Measurements from ENCODE around the gene FAM50A. TPM values are rescaled to one million over a fixed set of nuclear protein-coding genes. Genes with fewer than 3 reads are reported as not detected.

FAM50A gene
- total RNA-seq, 4 donors from 2014 or later, result 16.2 to 31.5 (median 23.3) TPM

- H3K9me3 ChIP-seq, result no peaks in the 10 kb centered on the region
- peak within 1 kb of the TSS; percentile 83 for H3K27ac ChIP-seq
- peak within 1 kb of the TSS; percentile 69 for H3K4me3 ChIP-seq
- WGBS, result 62% methylated on average over 42 of the region's 87 CpGs
- peaks cover 15% of the 10 kb centered on the region for H3K36me3 ChIP-seq
- H3K4me1 ChIP-seq, result peaks cover 20% of the 10 kb centered on the region
- no peaks in the 10 kb centered on the region for H3K27me3 ChIP-seq
- TF ChIP-seq POLR2AphosphoS5 (IDR thresholded peaks at IDR 0.05) (peak in 1 of 3 donors; percentile 73), EP300 (IDR thresholded peaks at IDR 0.05) (no peak)
- DNase-seq (ENCODE audit: low spot score in 2 of 2), result peak; percentile 94 to 95
These were observed 15.5 kb upstream of the FAM50A start, which contains the start of gene ATP6AP1 for GRCh38 chrX:154428176-154429171. ATP6AP1 (plus strand) TSS chrX:154428677; CDS start chrX:154428693, 16 bp downstream.

- peaks cover 20% of the 10 kb centered on the region for H3K4me1 ChIP-seq
- 88% methylated on average over 2 of the region's 2 CpGs for WGBS
These were observed 14.2 kb upstream of the FAM50A start for GRCh38 chrX:154429711-154430110.

DNA sequence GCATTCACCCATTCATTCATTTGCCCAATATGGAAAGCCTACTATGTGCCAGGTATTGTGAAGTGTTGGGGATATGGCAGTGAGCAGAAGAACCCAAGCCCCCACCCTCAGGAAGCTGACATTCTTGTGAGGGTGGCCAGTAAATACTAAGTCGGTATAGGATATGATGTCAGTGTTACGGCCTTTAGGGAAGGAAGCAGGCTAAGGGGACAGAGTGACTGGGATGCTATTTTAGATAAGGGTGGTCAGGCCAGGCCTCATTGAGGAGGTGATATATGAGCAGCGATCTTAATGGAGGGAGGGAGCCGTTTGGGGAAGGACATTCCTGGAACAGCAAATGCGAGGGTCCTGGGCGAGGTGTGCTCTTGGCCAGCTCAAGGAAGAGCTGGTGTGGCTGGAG lies 13.5 kb upstream of the FAM50A start:
- H3K27me3 ChIP-seq, result no peaks in the 10 kb centered on the region
- H3K9me3 ChIP-seq, result no peaks in the 10 kb centered on the region
- H3K4me3 ChIP-seq, result no peak overlapping the region
- 77% methylated on average over 6 of the region's 6 CpGs for WGBS
- peaks cover 34% of the 10 kb centered on the region for H3K36me3 ChIP-seq
- DNase-seq (ENCODE audit: low spot score in 2 of 2), result no peak
- peaks cover 20% of the 10 kb centered on the region for H3K4me1 ChIP-seq
- H3K27ac ChIP-seq, result no peak overlapping the region
- TF ChIP-seq EP300 (IDR thresholded peaks at IDR 0.05) (no peak), POLR2AphosphoS5 (IDR thresholded peaks at IDR 0.05) (no peak), POLR2A (IDR thresholded peaks at IDR 0.05) (no peak)
- TF ChIP-seq, protein P1, sequence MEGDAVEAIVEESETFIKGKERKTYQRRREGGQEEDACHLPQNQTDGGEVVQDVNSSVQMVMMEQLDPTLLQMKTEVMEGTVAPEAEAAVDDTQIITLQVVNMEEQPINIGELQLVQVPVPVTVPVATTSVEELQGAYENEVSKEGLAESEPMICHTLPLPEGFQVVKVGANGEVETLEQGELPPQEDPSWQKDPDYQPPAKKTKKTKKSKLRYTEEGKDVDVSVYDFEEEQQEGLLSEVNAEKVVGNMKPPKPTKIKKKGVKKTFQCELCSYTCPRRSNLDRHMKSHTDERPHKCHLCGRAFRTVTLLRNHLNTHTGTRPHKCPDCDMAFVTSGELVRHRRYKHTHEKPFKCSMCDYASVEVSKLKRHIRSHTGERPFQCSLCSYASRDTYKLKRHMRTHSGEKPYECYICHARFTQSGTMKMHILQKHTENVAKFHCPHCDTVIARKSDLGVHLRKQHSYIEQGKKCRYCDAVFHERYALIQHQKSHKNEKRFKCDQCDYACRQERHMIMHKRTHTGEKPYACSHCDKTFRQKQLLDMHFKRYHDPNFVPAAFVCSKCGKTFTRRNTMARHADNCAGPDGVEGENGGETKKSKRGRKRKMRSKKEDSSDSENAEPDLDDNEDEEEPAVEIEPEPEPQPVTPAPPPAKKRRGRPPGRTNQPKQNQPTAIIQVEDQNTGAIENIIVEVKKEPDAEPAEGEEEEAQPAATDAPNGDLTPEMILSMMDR (IDR thresholded peaks at IDR 0.05), result no peak

More at GRCh38 chrX:154429711-154430110, 14.2 kb upstream of the FAM50A start:
- no peaks in the 10 kb centered on the region for H3K9me3 ChIP-seq
- H3K4me3 ChIP-seq, result peak overlapping the region; percentile 69
- DNase-seq (ENCODE audit: low spot score in 2 of 2), result no peak
- no peaks in the 10 kb centered on the region for H3K27me3 ChIP-seq
- peaks cover 26% of the 10 kb centered on the region for H3K36me3 ChIP-seq
- H3K27ac ChIP-seq, result no peak overlapping the region
- TF ChIP-seq EP300 (IDR thresholded peaks at IDR 0.05) (no peak), POLR2AphosphoS5 (IDR thresholded peaks at IDR 0.05) (no peak), POLR2A (IDR thresholded peaks at IDR 0.05) (no peak)
- TF ChIP-seq, protein P1 (IDR thresholded peaks at IDR 0.05), result no peak

GRCh38 chrX:154430916-154431315 lies 13.0 kb upstream of the FAM50A start:
- DNase-seq (ENCODE audit: low spot score in 2 of 2), result peak in 1 of 2 donors; percentile 61
- Histone ChIP-seq H3K9me3 (no peaks in the 10 kb centered on the region), H3K4me3 (no peak overlapping the region), H3K27me3 (no peaks in the 10 kb centered on the region), H3K4me1 (peaks cover 20% of the 10 kb centered on the region), H3K27ac (no peak overlapping the region), H3K36me3 (peaks cover 35% of the 10 kb centered on the region)
- WGBS, result 65% methylated on average over 7 of the region's 7 CpGs
- TF ChIP-seq POLR2A (IDR thresholded peaks at IDR 0.05) (no peak), EP300 (IDR thresholded peaks at IDR 0.05) (no peak), POLR2AphosphoS5 (IDR thresholded peaks at IDR 0.05) (no peak)
- TF ChIP-seq, protein P1 (IDR thresholded peaks at IDR 0.05), result no peak

GRCh38 chrX:154431341-154431740 lies 12.6 kb upstream of the FAM50A start:
- H3K4me1 ChIP-seq, result peaks cover 20% of the 10 kb centered on the region
- no peak for TF ChIP-seq POLR2A (IDR thresholded peaks at IDR 0.05)
- no peak for TF ChIP-seq POLR2AphosphoS5 (IDR thresholded peaks at IDR 0.05)
- H3K4me3 ChIP-seq, result no peak overlapping the region
- H3K27ac ChIP-seq, result no peak overlapping the region
- no peaks in the 10 kb centered on the region for H3K9me3 ChIP-seq
- no peaks in the 10 kb centered on the region for H3K27me3 ChIP-seq
- WGBS, result 65% methylated on average over 5 of the region's 5 CpGs
- no peak for DNase-seq (ENCODE audit: low spot score in 2 of 2)
- H3K36me3 ChIP-seq, result peaks cover 35% of the 10 kb centered on the region

GRCh38 chrX:154432210-154432609 lies 11.7 kb upstream of the FAM50A start:
- WGBS, result 85% methylated on average over 4 of the region's 8 CpGs
- DNase-seq (ENCODE audit: low spot score in 2 of 2), result no peak
- no peak overlapping the region for H3K27ac ChIP-seq
- H3K27me3 ChIP-seq, result no peaks in the 10 kb centered on the region
- peaks cover 35% of the 10 kb centered on the region for H3K36me3 ChIP-seq
- no peaks in the 10 kb centered on the region for H3K9me3 ChIP-seq
- H3K4me1 ChIP-seq, result peaks cover 20% of the 10 kb centered on the region
- no peak overlapping the region for H3K4me3 ChIP-seq
- TF ChIP-seq, protein P1 (IDR thresholded peaks at IDR 0.05), result no peak
- TF ChIP-seq EP300 (IDR thresholded peaks at IDR 0.05) (no peak), POLR2A (IDR thresholded peaks at IDR 0.05) (no peak), POLR2AphosphoS5 (IDR thresholded peaks at IDR 0.05) (no peak)
